Nephron (organoid): ENCODE results near the gene ARMH3.

ENCODE experiments used
- H3K27ac Mint-ChIP-seq, 3 experiments: 2 replicates each; pipeline ENCODE4 v1.8.0; 2020; ENCODE audit warnings: mixed read lengths in 3 of 3, mild to moderate bottlenecking in 2 of 3, moderate library complexity in 1 of 3
- H3K27me3 Mint-ChIP-seq: 2 replicates; pipeline ENCODE4 v1.8.0; 2021; ENCODE audit warnings: low read depth, mild to moderate bottlenecking, moderate library complexity, mixed read lengths
- H3K36me3 Mint-ChIP-seq: 2 replicates; pipeline ENCODE4 v1.8.0; 2020; ENCODE audit warnings: low read depth, mixed read lengths
- H3K4me1 Mint-ChIP-seq: 2 replicates; pipeline ENCODE4 v1.8.0; 2020; ENCODE audit warnings: mixed read lengths
- H3K4me3 Mint-ChIP-seq, 3 experiments: 2 replicates each; pipeline ENCODE4 v1.8.0; 2020; ENCODE audit warnings: mild to moderate bottlenecking in 3 of 3, mixed read lengths in 3 of 3, moderate library complexity in 2 of 3
- H3K9me3 Mint-ChIP-seq: 2 replicates; pipeline ENCODE4 v1.8.0; 2020; ENCODE audit warnings: mixed read lengths
- CTCF ChIP-seq, 3 experiments: fragments of 200-600 bp; sonication (generic); IDR thresholded peaks; one replicate each; pipeline ENCODE4 v1.5.0; 2021; ENCODE audit warnings: antibody characterized with exemption in 3 of 3; ENCODE audit not compliant: unreplicated experiment in 3 of 3

The ARMH3 gene

DNA sequence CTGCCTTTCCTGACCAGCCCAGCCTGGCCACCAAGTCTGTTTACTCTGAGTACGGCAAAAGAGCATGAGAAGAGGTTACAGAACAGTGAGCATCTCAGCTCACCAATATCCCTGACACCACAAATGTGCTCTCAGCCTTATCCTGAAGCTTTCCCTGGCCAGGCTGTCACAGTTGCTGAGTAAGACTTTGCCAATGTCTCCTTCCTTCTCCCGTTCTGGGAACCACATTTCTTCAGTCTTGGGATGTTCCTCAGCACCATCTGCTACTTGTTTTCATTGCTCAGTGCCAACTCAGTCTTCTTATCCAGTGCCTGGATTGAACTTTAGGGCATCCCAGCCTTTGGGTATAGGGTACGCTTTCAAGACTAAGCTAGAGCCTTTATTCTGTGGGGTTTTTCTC, 205.2 kb downstream of the ARMH3 start:
- H3K4me1 Mint-ChIP-seq: no peaks in the 10 kb centered on the region
- H3K9me3 Mint-ChIP-seq: no peaks in the 10 kb centered on the region
- no peaks in the 10 kb centered on the region for H3K27me3 Mint-ChIP-seq
- TF ChIP-seq CTCF (IDR thresholded peaks at IDR 0.05; ENCODE audit: unreplicated experiment in 3 of 3): no peak
- peaks cover 16% of the 10 kb centered on the region for H3K36me3 Mint-ChIP-seq
- no peak overlapping the region for H3K27ac Mint-ChIP-seq
- H3K4me3 Mint-ChIP-seq: no peak overlapping the region

- Mint-ChIP-seq H3K27ac (peak overlapping the region in 2 of 3 experiments; percentile 0 to 48), H3K9me3 (no peaks in the 10 kb centered on the region), H3K4me1 (peaks cover 6% of the 10 kb centered on the region), H3K4me3 (no peak overlapping the region), H3K27me3 (peaks cover 13% of the 10 kb centered on the region), H3K36me3 (peaks cover 19% of the 10 kb centered on the region)
- TF ChIP-seq CTCF (IDR thresholded peaks at IDR 0.05; ENCODE audit: unreplicated experiment in 3 of 3): no peak
These were observed 207.1 kb downstream of the ARMH3 start for GRCh38 chr10:101848894-101849351.

DNA sequence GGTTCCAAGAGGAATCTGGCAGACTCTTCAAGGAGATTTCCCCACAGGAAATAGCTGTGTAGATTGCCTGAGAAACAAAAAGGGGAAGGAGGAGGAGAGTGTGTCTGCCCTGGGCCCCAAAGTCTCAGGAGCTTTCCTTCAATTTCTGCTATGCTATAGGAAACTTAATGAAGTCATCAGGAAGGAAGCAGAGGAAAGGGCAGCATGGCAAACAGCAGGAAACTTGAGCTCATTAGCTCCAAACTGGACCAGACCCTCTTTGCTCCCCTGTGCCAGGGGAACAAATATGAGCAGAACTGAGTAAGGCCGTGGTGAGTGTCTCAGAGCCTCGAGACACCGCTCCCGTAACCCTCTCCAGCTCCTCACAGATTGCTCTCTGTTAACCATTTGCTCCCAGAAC, 207.6 kb downstream of the ARMH3 start:
- Mint-ChIP-seq H3K4me1 (peaks cover 7% of the 10 kb centered on the region), H3K4me3 (no peak overlapping the region), H3K36me3 (peaks cover 19% of the 10 kb centered on the region), H3K27me3 (peaks cover 15% of the 10 kb centered on the region), H3K27ac (peak overlapping the region in 1 of 3 experiments; percentile 0), H3K9me3 (no peaks in the 10 kb centered on the region)
- TF ChIP-seq CTCF (IDR thresholded peaks at IDR 0.05; ENCODE audit: unreplicated experiment in 3 of 3): no peak

- H3K27me3 Mint-ChIP-seq: peaks cover 37% of the 10 kb centered on the region
- H3K4me1 Mint-ChIP-seq: peaks cover 18% of the 10 kb centered on the region
- no peak overlapping the region for H3K27ac Mint-ChIP-seq
- H3K36me3 Mint-ChIP-seq: peaks cover 19% of the 10 kb centered on the region
- no peak overlapping the region for H3K4me3 Mint-ChIP-seq
- TF ChIP-seq CTCF (IDR thresholded peaks at IDR 0.05; ENCODE audit: unreplicated experiment in 3 of 3): no peak
- no peaks in the 10 kb centered on the region for H3K9me3 Mint-ChIP-seq
These were observed 210.1 kb downstream of the ARMH3 start for GRCh38 chr10:101845893-101846292.

DNA sequence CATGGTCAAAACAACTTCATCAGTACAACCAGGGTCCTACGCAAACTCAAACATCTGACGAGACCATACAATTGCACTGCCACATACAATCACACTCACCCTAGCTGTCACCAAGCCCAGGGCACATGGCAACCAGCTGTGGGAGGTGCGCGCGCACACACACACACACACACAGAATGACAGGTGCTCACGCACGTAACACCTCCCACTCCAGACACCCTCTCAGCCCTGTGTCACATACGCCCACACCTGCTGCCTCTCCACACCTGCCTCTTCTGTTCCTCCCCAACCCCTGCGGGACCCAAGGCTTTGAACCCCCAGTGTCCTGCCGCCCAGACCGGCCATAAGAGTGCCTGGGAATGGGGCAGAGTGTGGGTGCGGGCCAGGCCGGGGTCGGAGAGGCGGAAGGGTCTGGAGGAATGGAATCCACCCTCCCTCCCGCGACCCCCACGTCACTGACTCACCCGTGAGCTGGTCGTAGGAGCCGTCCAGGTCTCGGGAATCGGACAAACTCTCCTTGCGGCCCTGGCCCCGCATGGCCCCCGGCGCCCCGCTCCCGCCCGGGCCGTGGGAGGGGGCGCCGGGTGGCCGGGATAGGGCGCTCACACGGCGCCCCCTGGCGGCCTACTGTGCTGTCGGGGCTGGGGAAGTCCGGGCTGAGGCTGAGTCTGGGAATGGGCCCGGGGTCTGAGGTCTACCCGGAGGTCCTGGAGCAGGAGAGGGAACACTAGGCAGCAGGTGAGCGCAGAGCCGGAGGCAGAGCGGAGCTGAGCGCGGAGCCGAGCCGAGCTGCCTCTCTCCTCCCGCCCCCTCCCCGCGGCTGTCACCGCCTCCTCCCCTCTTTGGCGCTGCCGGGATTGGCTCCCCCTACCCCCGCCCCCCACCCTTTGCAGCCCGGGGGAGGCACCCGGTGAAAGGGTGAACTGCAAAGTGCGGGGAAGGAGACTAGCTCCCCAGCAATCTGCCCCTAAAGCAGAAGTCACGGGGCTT, 212.6 kb downstream of the ARMH3 start, which contains the start of gene KCNIP2:
KCNIP2 (minus strand) TSS at position 769 of the 990 bp plus-strand sequence; CDS start at position 537, 232 bp downstream.
- no peaks in the 10 kb centered on the region for H3K9me3 Mint-ChIP-seq

More for the DNA sequence above, 212.6 kb downstream of the ARMH3 start, which contains the start of gene KCNIP2:
- peak within 1 kb of the TSS; percentile 66 to 74 (median 70) for H3K4me3 Mint-ChIP-seq
- H3K36me3 Mint-ChIP-seq: peaks cover 19% of the 10 kb centered on the region
- H3K27ac Mint-ChIP-seq: no peak within 1 kb of the TSS
- H3K4me1 Mint-ChIP-seq: peaks cover 41% of the 10 kb centered on the region
- TF ChIP-seq CTCF (IDR thresholded peaks at IDR 0.05; ENCODE audit: unreplicated experiment in 3 of 3): peak; percentile 35 to 58 (median 40)
- H3K27me3 Mint-ChIP-seq: peaks cover 54% of the 10 kb centered on the region
